ENCODE data around the gene GNG2.
"Not testable (repeated sequence)": the region's sequence is repeated elsewhere in the genome, so short reads cannot be mapped to it uniquely, and the experiment has no call there.

GNG2 gene

DNA sequence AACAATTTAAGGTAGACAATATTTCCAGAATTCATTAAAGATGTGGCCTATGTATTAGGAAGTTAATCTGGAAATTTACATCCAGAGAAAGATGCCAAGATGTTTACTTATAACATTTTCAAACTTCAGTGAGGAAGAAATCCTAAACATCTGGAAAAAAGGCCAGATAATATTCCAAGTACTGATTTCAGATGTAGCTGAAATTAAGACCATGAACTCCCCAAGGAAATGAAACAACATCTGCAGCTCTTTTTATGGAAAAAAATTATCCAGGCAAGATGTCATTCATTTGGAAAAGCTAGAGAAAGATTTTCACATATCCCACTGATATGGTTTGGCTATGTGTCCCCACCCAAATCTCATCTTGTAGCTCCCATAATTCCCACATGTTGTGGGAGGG lies 35.0 kb downstream of the GNG2 start:
- no peak for DNase-seq

DNA sequence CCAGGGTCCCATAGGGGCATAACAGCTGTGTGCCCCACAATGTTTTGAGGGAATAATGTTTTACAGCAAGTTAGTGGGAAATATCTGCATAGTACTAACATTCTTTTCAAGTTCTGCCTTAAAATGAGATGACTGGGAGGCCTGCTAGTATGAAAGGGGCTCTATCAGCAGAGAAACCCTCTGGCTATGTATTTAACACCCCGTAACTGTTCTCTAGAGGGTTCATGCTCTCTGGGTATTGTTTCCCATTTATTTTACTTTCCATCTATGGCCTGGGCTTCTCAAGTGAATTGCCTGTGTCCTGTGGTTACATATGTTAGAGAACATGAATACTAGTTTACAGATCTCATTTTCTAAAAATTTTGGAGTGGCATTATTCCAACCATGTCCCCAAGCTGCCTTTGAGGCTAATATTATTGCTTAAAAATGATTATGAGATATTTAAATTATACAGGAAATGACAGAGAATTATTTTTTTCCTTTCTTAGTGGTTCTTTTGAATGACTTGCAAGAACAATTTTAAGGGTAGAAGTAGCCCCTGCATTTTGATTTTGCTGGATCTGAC lies 37.5 kb downstream of the GNG2 start:
- no peak for DNase-seq

DNA sequence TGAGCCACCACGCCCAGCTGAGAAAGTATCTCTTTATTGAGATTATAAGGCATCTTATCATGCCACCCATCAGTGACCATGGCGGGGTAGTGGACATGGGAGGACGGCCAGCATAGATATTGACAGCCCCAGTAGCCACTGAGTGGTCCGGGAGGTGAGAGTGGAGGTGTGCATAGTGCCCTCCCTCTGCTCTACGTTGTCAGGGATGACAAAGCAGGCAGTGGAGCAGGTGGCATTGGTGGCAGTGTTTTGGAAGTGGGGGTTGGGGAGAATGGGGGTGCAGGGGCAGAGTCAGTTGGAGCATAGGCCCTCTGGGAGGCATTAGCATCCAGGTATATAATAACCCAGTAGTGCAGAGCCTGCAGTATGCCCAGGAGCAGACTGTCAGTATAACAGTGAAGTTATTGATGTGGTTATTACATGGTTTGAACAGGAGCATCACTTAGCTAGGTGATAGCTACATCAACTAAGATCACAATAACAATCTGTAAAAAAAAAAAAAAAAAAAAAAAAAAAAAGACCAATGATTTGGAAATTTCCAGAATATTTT lies 41.1 kb downstream of the GNG2 start:
- DNase-seq: no peak

DNA sequence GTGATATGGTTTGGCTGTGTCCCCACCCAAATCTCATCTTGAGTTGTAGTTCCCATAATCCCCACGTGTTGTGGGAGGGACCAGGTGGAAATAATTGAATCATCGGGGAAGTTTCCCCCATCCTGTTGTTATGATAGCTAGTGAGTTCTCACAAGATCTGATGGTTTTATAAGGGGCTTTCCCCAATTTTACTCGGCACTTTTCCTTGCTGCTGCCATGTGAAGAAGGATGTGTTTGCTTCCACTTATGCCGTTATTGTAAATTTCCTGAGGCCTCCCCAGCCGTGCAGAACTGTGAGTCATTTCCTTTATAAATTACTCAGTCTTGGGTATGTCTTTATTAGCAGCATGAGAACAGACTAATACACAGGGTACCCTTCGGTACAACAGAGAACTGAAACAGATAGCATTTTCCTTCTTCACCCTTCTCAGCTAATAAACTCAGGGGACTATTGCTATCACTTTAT lies 45.3 kb downstream of the GNG2 start:
- DNase-seq: not testable (repeated sequence)

DNA sequence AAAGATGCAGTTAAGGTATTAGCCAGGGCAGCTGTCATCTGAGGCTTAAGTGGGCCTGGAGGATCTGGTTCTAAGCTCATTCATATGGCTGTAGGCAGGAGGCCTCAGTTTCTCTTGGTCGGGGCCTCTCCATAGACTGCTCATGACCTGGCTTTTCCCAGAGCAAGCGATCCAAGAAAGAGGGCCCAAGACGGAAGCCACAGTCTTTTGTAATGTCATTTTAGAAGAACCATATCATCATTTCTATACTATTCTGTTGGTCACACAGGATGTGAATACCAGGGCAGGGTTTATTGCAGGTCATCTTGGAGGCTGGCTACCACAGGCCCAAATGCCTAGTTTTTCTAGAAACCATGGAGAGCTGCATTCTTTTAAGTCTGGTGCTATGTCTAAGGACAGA lies 47.7 kb downstream of the GNG2 start:
- no peak for DNase-seq

DNA sequence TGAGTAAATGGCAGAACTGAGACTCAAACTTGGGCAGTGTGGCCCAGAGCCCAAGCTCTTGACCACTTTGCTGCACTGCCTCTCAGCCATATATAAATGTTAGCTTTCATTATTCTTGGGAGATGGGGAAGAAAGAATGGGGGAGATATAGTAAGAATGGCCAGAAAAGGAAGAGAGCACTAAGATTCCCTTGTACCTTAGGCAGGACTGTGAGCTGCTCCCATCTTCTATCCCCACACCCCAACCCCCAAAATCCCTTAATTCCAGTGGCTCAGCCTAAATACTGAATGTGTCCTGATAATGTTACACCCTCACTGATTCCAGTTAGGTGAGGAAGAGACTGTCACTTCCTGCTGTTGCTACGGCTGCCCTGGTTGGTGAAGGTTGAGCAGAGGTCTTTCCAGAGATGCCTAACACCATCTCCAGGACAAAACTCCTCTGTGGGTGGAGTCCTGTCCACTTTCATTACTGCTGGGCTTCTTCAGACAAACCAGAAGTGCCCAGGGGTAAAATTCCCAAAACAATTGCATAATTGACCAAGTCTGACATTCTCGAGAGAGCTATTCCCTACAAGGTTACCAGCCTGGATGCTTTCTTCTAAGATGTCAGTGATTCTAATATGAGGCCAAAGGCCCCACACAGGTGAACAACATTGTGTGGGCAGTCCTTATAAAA lies 51.8 kb downstream of the GNG2 start:
- DNase-seq: no peak

DNA sequence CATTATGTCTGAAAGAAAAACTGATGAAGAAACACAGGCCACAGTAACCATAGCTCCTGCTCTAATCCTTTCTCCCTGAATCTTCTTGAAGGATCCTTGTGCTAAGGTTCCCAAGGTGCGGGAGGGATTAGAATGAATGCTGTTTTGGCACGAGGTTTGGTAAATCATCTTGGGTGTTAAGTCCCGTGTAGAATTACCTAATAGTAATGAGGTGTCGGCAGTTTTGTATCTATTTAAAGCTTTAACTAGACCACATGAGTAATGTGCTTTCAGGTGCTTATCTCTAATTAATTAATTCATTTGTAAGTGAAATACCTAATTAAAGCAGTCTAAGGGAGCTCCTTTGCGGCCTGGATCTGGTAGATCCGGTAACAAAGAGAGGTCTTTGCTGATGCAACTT lies 53.9 kb downstream of the GNG2 start:
- no peak for DNase-seq

DNA sequence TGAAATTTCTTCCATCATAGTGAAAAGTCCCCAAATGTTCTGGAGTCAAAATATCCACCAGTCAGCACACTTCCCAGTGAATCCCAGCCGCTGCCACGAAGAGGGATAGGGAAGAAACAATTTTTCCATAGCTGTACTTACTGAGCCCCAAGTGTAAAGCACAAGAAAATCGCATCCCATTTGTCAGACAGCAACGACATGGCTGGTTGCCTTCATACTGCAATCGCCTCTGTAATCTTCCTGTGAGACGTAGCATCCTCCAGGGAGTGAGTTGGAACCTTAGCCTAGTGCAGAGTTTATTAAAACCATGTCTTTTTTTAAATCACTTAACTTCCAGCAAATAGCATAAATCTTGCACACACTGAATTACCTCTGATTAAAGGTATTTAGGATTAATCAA lies 56.8 kb downstream of the GNG2 start:
- DNase-seq: no peak

DNA sequence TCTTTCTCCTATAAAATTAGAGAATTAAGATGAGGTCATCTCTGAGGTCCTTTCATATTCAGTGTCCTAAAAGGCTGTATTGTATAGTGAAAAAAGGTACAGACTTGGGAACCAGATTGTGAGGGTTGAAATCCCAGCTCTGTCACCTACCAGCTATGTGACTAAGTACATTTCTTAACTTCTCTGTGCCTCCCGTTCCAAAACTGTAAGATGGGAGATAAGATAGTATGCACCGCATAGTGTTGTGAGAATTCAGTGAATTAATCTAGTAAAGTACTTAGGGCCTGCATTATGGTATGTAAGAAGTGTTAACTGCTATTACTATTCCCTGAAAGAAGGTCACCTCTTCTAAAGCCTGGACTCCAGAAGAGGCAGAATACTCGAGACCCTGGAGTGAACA lies 60.6 kb downstream of the GNG2 start:
- no peak for DNase-seq

DNA sequence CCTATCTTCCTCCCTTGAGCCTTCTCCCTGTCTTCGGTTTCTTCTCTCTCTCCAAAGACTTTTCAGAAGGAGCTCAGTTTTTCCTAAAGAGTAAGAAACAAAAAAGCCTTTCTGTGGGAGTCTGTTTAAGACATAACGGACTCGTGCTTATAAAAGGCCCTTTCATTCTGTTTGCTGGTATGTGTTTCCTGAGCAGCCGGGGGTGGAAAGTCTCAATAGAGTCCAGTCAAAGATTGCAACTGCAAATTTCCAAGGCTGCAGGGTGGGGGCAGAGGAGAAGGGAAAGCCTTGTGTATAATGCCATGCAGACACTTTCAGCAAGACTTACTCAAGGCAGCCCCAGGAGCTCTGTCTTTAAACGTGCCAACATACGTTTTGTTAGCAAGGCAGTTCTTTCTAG lies 62.2 kb downstream of the GNG2 start:
- DNase-seq: no peak

DNA sequence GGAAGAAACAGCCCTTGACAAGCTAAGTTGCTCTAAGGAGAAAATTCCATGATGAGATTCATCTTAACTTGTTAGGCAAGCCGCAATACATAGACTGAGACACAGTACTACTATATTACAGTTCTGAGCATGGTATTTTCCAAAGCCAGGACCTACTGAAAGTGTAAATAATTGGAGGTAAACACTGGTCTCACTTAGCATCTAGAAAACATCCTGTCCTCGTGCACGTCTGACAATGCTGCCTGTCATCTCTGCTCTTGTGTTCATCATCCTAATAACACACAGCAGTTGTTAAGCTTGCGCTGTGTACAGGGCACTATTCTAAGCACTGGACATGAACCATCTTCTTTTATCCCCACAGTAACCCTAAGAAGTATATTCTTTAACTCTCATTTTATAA lies 64.2 kb downstream of the GNG2 start:
- DNase-seq: no peak

DNA sequence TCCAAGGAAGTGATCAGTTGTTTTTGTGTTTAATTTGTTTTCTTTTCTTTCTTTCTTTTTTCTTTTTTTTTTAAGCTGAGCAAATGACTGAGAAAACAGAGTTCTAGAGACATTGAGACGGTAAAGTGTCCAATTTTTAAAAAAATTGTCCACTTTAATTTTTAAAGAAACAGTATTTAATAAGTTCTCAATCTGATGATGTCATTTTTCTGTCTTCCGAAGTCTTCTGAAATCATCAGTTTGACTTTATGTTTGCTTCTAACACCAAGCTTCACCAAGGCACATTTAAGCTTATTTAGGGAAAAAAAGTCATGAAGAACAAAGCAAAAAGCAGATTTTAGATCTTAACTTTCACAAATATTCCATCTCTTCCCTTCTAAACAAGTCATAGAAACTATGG lies 65.6 kb downstream of the GNG2 start:
- no peak for DNase-seq

DNA sequence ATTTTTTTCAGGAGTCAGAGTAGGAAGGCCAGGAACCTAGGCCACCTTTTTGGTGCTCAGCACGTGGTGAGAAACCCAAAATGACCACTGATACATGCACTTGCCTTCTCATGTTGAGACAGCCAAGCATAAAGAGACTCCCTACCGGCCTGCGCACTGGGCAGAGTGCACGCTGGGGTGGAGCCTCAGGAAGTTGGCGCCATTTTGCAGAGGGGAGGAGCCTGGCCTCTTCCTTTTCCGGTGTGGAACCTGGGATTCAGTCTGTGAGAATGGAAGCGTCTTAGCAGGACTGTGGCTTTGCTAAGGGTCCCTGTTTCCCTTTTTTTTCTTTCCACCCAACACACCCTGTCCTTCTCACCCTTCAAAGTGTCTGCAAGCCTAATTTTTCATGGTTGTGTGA lies 66.0 kb downstream of the GNG2 start:
- DNase-seq: no peak

DNA sequence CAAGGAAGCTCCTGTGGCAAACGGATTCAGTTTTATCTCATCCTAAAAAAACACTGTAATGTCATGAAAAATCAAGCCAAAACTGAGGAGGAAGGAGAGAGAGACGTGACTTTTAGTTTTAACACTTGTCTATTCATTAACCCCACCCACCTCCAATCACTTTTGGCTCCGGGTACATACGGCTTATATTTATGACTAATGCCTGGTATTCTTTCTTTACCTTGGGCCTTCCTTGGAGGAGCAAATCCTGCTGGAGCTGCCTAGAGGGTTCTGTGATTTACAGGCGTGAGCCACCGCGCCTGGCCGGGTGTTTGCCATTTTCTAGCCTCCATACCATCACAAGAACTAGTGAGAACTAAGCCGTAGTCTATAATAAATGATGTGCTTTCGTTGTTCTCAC lies 68.2 kb downstream of the GNG2 start:
- DNase-seq: no peak

DNA sequence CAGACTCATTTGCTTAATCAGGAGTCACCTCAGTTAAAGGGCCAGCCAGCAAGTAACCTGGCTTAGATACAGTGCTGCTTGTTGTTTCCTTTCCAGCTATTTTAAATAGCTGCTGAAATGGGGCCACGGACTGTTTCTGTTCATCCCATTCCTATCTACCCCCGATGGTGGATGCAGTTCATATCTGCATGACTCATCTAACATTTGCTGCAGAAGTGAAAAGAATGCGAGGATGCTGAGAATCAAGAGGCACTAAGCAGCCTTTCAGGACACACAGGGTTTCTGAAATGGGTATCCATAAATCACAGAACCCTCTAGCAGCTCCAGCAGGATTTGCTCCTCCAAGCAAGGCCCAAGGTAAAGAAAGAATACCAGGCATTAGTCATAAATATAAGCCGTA lies 68.8 kb downstream of the GNG2 start:
- DNase-seq: no peak

DNA sequence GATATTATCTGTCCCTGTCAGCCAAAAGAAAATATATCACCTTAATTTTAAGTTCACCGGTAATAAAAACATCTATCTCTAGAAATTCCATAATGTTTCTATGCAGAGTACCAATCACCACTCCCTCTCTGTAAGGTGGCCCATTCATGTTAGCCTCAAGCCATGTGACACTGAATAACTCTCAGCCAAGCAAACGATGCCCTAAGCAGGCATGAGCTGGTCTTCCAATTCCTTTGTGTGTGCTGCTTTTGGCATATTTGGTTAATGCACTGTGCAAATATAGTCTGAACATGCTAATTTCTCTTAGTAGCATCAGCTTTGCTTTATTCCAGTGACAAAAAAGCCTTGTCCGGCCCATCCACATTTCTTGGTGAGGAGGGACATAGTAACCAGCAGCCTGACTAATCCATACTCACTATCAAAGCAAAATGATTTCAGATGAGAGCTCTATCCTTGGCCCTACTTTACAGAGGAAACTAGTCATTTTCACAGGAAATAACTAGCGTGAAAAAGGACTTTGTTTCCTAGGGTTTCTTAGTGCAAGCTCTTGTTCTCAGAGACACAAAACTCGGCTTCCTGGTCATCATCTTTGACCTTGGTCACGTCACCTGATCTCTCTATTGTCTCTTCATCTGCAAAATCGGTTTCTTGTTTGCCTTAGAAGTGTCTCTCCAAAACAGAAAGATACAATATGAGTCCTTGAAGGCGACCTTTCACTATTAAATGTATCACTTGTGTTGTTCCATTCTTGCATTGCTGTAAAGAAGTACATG lies 69.7 kb downstream of the GNG2 start:
- DNase-seq: no peak

DNA sequence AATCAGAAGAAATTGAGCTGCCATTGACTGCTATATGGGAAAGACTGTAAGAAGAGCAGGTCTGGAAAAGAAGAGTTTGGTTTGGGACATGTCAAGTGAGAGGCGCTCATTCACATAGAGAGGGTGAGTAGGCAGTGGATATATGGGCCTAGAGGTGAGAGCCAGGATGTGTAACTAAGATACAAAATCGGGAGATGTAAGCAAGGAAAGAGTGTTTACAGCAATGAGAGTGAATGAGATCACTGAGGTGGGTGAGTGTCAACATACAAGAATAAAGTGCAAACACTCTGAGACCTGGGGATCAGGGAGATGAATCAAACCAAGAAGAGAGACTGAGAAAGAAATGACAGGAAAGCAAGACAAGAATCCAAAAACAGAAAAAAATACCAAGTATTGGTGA lies 70.9 kb downstream of the GNG2 start:
- no peak for DNase-seq

DNA sequence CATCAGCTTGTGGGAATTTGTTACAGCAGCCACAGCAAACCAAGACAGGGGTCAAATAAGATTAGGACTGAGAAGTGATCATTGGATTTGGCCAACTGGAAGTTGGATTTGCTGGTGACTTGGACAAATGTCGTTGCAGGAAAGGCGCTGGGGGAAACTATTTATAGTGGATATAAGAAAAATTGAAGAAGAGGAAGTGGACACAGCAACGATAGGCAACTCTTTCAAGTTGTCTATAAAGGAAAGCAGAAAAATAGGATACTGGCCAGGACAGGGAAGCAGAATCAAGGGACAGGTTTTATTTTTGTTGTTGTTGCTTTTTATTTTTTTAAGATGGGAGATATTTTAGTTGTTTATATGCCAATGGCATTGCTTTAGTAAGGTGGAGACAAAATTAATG lies 72.8 kb downstream of the GNG2 start:
- DNase-seq: no peak

DNA sequence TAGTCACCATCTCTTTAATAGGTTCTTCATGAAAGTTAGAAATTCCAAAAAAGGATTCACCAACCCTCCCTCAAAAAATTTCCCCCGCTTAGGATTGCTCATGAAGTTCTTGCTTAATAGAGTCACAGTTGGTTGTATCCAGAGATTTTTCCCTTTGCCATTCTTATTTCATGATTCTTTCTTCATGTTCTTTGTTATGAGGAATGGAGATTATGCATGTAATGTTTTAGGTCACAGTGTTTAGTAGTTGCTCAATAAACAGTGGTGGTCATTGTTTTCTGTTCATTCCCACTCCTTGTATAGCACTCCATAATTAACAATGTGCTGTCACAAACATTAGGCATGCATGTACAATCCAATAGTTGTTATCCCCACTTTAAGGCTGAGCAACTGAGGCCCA lies 77.7 kb downstream of the GNG2 start:
- no peak for DNase-seq

DNA sequence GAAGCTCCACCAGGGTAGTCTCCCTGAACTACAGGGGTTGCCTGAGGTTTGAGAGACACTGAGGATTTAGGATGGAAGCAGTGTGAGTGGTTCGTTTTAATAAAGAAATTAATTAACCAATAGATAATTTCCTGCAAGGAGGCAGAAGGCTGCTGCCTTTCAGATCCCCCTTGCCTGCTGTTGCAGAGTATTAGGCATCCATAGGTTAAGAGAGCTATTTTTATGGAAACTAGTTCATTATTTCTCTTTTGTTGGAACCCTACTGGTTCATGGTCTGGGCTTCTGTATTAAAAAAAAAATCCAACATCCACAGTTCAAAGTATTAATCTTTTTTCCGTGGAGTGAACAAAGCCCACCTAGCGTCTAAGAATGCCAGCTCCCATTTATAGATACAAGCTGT lies 78.4 kb downstream of the GNG2 start:
- no peak for DNase-seq

DNA sequence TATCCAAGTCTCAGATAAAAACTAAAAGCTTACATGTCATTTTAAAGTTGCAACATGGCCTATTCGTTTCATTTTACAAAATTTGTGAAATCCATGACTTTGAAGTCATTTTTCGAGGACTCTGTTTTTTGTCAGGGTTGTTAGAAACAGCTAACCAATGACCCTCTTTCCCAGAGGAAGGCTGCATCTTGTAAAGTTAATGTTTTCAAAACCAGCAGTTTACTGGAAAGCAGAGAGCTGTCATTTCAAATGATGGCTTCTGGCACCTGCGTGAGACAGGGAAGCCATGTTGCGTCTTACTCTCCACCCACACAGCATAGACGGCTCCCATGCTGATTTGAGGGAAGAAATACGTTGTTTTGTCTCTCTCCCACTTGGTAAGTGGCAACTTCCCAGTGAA lies 78.8 kb downstream of the GNG2 start:
- no peak for DNase-seq

DNA sequence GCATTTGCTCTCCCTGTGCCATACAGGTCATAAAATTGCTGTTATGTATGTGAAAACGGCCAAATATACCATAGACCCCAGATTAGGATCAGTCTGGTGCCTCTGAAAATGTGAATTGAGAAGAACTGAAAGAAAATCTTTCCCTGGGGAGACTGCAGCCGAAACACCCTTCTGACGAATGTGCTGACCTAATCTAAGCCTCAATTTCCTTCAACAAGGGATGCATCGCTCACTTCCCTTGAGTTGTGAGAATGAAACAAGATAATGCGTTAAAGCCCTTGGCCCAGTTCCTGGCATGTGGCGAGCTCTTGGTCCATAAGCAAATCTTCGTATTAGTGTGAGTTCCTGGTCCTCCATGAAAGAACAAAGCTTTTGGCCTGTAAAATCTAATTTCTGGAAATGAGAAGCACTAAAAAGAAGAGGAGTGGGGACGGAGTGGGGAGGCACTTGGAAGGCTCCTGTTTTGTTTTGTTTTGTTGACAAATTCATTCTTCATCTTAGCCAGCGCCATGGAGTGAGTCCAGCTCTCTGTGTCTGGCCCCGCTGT lies 79.4 kb downstream of the GNG2 start:
- no peak for DNase-seq

DNA sequence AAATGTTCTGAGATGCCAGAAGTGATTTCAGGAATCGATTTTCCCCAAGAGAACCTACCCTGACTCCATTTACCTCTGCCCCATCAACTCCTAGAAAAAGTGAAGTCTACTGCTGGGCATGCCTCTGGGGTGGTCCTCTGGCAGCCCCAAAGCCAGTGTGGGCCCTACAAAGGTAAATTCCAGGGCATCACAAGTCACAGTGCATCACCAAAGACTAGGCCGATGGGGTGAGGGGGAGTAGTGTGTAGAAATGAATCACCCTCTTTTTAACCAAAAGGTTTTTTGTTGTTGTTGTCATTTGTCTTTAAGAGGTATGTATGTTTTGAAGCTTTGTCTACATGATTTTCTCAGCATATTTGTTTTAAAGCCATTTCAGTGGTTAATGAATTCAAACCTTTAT lies 82.6 kb downstream of the GNG2 start:
- no peak for DNase-seq

DNA sequence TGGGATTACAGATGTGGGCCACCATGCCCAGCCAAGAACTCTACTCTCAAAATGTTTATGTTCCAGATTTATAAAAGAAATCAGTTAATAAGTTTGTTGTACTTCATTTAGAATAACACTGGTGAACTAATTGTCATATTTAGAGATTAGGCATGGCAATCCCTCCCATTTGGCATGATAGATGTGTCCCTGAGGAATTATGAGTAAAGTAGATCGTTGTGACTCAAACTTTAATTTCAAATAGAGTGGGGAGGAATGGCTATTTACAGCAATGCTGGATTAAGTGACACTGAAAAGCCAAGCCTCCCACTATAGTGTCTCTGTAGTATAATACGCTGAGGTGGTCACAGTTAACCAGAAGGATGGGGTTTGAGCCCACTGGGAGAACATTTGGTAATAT lies 89.6 kb downstream of the GNG2 start:
- no peak for DNase-seq

Data from RPMI8226 (cell line).